Panc1 (cell line): ENCODE data around the gene CRYGS. TPM values are rescaled to one million over a fixed set of nuclear protein-coding genes. Genes with fewer than 3 reads are reported as not detected.
A peak's percentile ranks its signal among the peaks of the same experiment; 100 is the strongest.
"Not testable (repeated sequence)": the region's sequence is repeated elsewhere in the genome, so short reads cannot be mapped to it uniquely, and the experiment has no call there.

ENCODE experiments used
- ATAC-seq: fragments of 200-7000 bp; cut with Tn5 transposase; 2 replicates; pipeline ENCODE4 v1.9.1; 2020; ENCODE audit warnings: mild to moderate bottlenecking, moderate library complexity
- BruUV-seq: library from RNA; stranded (reverse); fragments of 400-500 nt; replicated peaks from 2 replicates; lab custom pipeline; 2021; lab: Mats Ljungman, UMichigan
- CTCF ChIA-PET: fragments of 300-600 bp; sonication (Branson Sonifier 250); formaldehyde crosslinking; loops from one replicate; lab custom pipeline; 2022; ENCODE audit warnings: antibody characterized with exemption; lab: Charles Lee
- POLR2A ChIA-PET: fragments of 300-600 bp; sonication (Branson Sonifier 250); formaldehyde crosslinking; loops from one replicate; lab custom pipeline; 2022; ENCODE audit warnings: antibody characterized with exemption; lab: Charles Lee
- DNase-seq: peaks from one replicate; pipeline ENCODE4 v3.0.0-alpha.2; 2010; ENCODE audit warnings: low read depth, low spot score
- H3K27ac ChIP-seq: 2 replicates; pipeline ENCODE4 v1.5.1; 2011; ENCODE audit warnings: mild to moderate bottlenecking, low read length, inconsistent platforms
- H3K27me3 ChIP-seq: fragments of 200-500 bp; sonication (Bioruptor generic); 2 replicates; pipeline ENCODE4 v1.6.0; 2014; ENCODE audit warnings: low read length, inconsistent platforms; ENCODE audit not compliant: control insufficient read depth, insufficient read depth
- H3K36me3 ChIP-seq: fragments of 200-500 bp; sonication (Bioruptor generic); 2 replicates; pipeline ENCODE4 v1.5.1; 2014; ENCODE audit warnings: inconsistent platforms, mild to moderate bottlenecking, low read length, moderate library complexity; ENCODE audit not compliant: control insufficient read depth, insufficient read depth
- H3K4me1 ChIP-seq: 2 replicates; pipeline ENCODE4 v1.5.1; 2011; ENCODE audit warnings: inconsistent platforms, mild to moderate bottlenecking, low read length, moderate library complexity; ENCODE audit not compliant: control insufficient read depth, insufficient read depth
- H3K4me3 ChIP-seq, 2 experiments: 2 replicates each; pipeline ENCODE4 v1.5.1; 2011 to 2012; ENCODE audit warnings: low read depth in 2 of 2, low read length in 2 of 2, mild to moderate bottlenecking in 2 of 2, inconsistent platforms in 1 of 2, moderate library complexity in 1 of 2
- H3K9me3 ChIP-seq: fragments of 200-500 bp; sonication (Bioruptor generic); 2 replicates; pipeline ENCODE4 v1.5.1; 2014; ENCODE audit warnings: low read depth, mild to moderate bottlenecking, inconsistent platforms, low read length, moderate library complexity; ENCODE audit not compliant: control insufficient read depth, insufficient read depth
- CTCF ChIP-seq: fragments of 450-650 bp; IDR thresholded peaks from 2 replicates; pipeline ENCODE4 v1.5.1; 2017; ENCODE audit warnings: mild to moderate bottlenecking
- POLR2AphosphoS5 ChIP-seq: IDR thresholded peaks from 2 replicates; pipeline ENCODE4 v1.6.1; 2012; ENCODE audit warnings: mild to moderate bottlenecking, low read depth, low read length, moderate library complexity
- SIN3A ChIP-seq: IDR thresholded peaks from 2 replicates; pipeline ENCODE4 v1.6.1; 2012; ENCODE audit warnings: low read depth, mild to moderate bottlenecking, low read length, moderate library complexity, borderline replicate concordance; ENCODE audit not compliant: insufficient read depth
- TCF7L2 ChIP-seq: IDR thresholded peaks from 2 replicates; pipeline ENCODE4 v1.6.1; 2011; ENCODE audit warnings: mild to moderate bottlenecking, low read depth, low read length, inconsistent platforms
- in situ Hi-C: cut with HindIII; loops from 2 replicates; pipeline ENCODE4 v1.10.0; 2016; ENCODE audit warnings: low sequenced_read_pairs, low pct_unique_long_range_greater_than_20kb
- intact Hi-C: fragments of 100-400 bp; cut with micrococcal nuclease; formaldehyde crosslinking; loops from one replicate; pipeline ENCODE4 v1.10.0; 2022; ENCODE audit not compliant: unreplicated experiment
- total RNA-seq: library from RNA; stranded (reverse); gene quantifications from one replicate; pipeline ENCODE4 v1.2.1, GENCODE V29; 2021; ENCODE audit not compliant: unreplicated experiment
- TF ChIP-seq, protein P1 (sequence below), 2 experiments: IDR thresholded peaks; 2 replicates each; pipeline ENCODE4 v1.6.1; 2011 to 2012; ENCODE audit warnings: low read depth in 2 of 2, control low read depth in 1 of 2, low read length in 1 of 2, mild to moderate bottlenecking in 1 of 2, moderate library complexity in 1 of 2; ENCODE audit not compliant: insufficient read depth in 1 of 2

Gene CRYGS
- total RNA-seq, 1 experiment from 2014 or later, result 2.8 TPM

DNA sequence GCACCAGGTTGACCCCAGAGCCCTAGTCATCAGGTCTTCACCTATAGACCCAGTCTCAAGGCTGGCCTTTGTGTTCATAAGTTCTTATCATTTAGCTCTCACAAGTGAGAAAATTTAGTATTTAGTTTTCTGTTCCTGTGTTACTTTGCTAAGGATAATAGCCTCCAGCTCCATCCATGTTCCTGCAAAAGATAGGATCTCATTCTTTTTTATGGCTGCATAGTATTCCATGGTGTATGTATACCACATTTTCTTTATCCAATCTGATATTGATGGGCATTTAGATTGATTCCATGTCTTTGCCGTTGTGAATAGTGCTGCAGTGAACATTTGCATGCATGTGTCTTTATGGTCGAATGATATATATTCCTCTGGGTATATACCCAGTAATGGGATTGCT, 46.2 kb downstream of the CRYGS start:
- H3K27ac ChIP-seq, ATAC-seq, DNase-seq, H3K9me3 ChIP-seq, H3K4me3 ChIP-seq, CTCF ChIA-PET, H3K4me1 ChIP-seq, intact Hi-C loops, POLR2A ChIA-PET, H3K36me3 ChIP-seq, BruUV-seq, in situ Hi-C loops: not testable (repeated sequence)
- H3K27me3 ChIP-seq, result peaks cover 10% of the 10 kb centered on the region

GRCh38 chr3:186497608-186498007, 46.6 kb downstream of the CRYGS start:
- H3K9me3 ChIP-seq, result no peaks in the 10 kb centered on the region
- CTCF ChIA-PET, result no interaction called here
- in situ Hi-C loops (no loop called here), intact Hi-C loops (no loop called here)
- H3K36me3 ChIP-seq, result no peaks in the 10 kb centered on the region
- ATAC-seq (0 out of 2 replicates have a peak, but pooled peaks have one; percentile 12), DNase-seq (no peak)
- POLR2A ChIA-PET, result no interaction called here
- H3K4me3 ChIP-seq, result no peak overlapping the region
- TF ChIP-seq TCF7L2 (no peak), CTCF (no peak)
- no peak overlapping the region for H3K27ac ChIP-seq
- peaks cover 10% of the 10 kb centered on the region for H3K27me3 ChIP-seq
- H3K4me1 ChIP-seq, result no peaks in the 10 kb centered on the region
- BruUV-seq, result no TSS peak

- Histone ChIP-seq H3K4me3 (no peak overlapping the region), H3K27ac (no peak overlapping the region), H3K36me3 (no peaks in the 10 kb centered on the region), H3K27me3 (peaks cover 10% of the 10 kb centered on the region), H3K4me1 (no peaks in the 10 kb centered on the region), H3K9me3 (no peaks in the 10 kb centered on the region)
- ChIA-PET CTCF (no interaction called here), POLR2A (no interaction called here)
- TF ChIP-seq CTCF (no peak), SIN3A (no peak), TCF7L2 (no peak), POLR2AphosphoS5 (no peak)
- TF ChIP-seq, protein P1, sequence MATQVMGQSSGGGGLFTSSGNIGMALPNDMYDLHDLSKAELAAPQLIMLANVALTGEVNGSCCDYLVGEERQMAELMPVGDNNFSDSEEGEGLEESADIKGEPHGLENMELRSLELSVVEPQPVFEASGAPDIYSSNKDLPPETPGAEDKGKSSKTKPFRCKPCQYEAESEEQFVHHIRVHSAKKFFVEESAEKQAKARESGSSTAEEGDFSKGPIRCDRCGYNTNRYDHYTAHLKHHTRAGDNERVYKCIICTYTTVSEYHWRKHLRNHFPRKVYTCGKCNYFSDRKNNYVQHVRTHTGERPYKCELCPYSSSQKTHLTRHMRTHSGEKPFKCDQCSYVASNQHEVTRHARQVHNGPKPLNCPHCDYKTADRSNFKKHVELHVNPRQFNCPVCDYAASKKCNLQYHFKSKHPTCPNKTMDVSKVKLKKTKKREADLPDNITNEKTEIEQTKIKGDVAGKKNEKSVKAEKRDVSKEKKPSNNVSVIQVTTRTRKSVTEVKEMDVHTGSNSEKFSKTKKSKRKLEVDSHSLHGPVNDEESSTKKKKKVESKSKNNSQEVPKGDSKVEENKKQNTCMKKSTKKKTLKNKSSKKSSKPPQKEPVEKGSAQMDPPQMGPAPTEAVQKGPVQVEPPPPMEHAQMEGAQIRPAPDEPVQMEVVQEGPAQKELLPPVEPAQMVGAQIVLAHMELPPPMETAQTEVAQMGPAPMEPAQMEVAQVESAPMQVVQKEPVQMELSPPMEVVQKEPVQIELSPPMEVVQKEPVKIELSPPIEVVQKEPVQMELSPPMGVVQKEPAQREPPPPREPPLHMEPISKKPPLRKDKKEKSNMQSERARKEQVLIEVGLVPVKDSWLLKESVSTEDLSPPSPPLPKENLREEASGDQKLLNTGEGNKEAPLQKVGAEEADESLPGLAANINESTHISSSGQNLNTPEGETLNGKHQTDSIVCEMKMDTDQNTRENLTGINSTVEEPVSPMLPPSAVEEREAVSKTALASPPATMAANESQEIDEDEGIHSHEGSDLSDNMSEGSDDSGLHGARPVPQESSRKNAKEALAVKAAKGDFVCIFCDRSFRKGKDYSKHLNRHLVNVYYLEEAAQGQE (IDR thresholded peaks at IDR 0.05; ENCODE audit: insufficient read depth in 1 of 2, low read depth in 2 of 2, low read length in 1 of 2), result no peak
- no peak for ATAC-seq
- no peak for DNase-seq
- intact Hi-C loops (no loop called here), in situ Hi-C loops (no loop called here)
- BruUV-seq, result no TSS peak
Measured at GRCh38 chr3:186496635-186497034, 47.5 kb downstream of the CRYGS start.
